HFFc6 (cell line): ENCODE measurements around the gene ADAM8. TPM values are rescaled to one million over a fixed set of nuclear protein-coding genes. Genes with fewer than 3 reads are reported as not detected.

Experiments used
- DNase-seq: peaks from one replicate; pipeline ENCODE4 v3.0.0-alpha.2; 2018
- H3K27ac Mint-ChIP-seq: 2 replicates; pipeline ENCODE4 v1.8.0; 2020; ENCODE audit warnings: mild to moderate bottlenecking, mixed read lengths
- H3K27me3 Mint-ChIP-seq: 2 replicates; pipeline ENCODE4 v1.8.0; 2021; ENCODE audit warnings: mild to moderate bottlenecking, moderate library complexity, mixed read lengths; ENCODE audit not compliant: insufficient read depth
- H3K36me3 Mint-ChIP-seq: 2 replicates; pipeline ENCODE4 v1.8.0; 2021; ENCODE audit warnings: low read depth, mixed read lengths
- H3K4me1 Mint-ChIP-seq: 2 replicates; pipeline ENCODE4 v1.8.0; 2020; ENCODE audit warnings: low read depth, mixed read lengths
- H3K4me3 Mint-ChIP-seq: 2 replicates; pipeline ENCODE4 v1.8.0; 2020; ENCODE audit warnings: mild to moderate bottlenecking, moderate library complexity, mixed read lengths
- H3K9me3 Mint-ChIP-seq: 2 replicates; pipeline ENCODE4 v1.8.0; 2020; ENCODE audit warnings: mild to moderate bottlenecking, mixed read lengths
- total RNA-seq, 6 experiments: library from RNA; stranded (reverse); fragmentation: NEBNext Ultra II Directional; extraction: Animal tissue kit (Norgen Biotek cat#: 25700); gene quantifications; 2 replicates in 1 of 6; 3 replicates in 5 of 6; pipeline ENCODE4 v1.2.3, GENCODE V29; 2021
- TF ChIP-seq, protein P1 (sequence below): fragments of 200-600 bp; sonication (generic); IDR thresholded peaks from 2 replicates; pipeline ENCODE4 v1.5.0; 2021; ENCODE audit warnings: antibody characterized with exemption, mild to moderate bottlenecking

ADAM8 gene
- total RNA-seq, 6 experiments from 2014 or later, result 0.99 to 2.9 (median 1.2) TPM

DNA sequence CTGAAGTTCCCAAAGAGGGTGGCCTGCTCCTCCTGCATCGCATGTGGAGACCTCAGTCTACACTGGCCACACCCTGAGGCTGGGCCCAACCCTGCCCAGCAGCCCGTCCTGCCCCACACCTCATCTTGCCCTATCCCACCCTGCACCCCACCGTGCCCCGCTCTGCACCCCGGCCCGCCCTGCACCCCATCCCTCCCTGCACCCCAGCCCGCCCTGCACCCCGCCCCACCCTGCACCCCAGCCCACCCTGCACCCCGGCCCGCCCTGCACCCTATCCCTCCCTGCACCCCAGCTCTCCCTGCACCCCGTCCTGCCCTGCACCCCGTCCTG lies 24.5 kb downstream of the ADAM8 start:
- TF ChIP-seq, protein P1, sequence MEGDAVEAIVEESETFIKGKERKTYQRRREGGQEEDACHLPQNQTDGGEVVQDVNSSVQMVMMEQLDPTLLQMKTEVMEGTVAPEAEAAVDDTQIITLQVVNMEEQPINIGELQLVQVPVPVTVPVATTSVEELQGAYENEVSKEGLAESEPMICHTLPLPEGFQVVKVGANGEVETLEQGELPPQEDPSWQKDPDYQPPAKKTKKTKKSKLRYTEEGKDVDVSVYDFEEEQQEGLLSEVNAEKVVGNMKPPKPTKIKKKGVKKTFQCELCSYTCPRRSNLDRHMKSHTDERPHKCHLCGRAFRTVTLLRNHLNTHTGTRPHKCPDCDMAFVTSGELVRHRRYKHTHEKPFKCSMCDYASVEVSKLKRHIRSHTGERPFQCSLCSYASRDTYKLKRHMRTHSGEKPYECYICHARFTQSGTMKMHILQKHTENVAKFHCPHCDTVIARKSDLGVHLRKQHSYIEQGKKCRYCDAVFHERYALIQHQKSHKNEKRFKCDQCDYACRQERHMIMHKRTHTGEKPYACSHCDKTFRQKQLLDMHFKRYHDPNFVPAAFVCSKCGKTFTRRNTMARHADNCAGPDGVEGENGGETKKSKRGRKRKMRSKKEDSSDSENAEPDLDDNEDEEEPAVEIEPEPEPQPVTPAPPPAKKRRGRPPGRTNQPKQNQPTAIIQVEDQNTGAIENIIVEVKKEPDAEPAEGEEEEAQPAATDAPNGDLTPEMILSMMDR, result no peak
- Mint-ChIP-seq H3K27ac (no peak overlapping the region), H3K4me3 (no peak overlapping the region), H3K4me1 (peaks cover 2% of the 10 kb centered on the region; the same call in 1 of the 2 replicates), H3K9me3 (no peaks in the 10 kb centered on the region), H3K27me3 (peaks cover 15% of the 10 kb centered on the region), H3K36me3 (no peaks in the 10 kb centered on the region)
- DNase-seq, result no peak

DNA sequence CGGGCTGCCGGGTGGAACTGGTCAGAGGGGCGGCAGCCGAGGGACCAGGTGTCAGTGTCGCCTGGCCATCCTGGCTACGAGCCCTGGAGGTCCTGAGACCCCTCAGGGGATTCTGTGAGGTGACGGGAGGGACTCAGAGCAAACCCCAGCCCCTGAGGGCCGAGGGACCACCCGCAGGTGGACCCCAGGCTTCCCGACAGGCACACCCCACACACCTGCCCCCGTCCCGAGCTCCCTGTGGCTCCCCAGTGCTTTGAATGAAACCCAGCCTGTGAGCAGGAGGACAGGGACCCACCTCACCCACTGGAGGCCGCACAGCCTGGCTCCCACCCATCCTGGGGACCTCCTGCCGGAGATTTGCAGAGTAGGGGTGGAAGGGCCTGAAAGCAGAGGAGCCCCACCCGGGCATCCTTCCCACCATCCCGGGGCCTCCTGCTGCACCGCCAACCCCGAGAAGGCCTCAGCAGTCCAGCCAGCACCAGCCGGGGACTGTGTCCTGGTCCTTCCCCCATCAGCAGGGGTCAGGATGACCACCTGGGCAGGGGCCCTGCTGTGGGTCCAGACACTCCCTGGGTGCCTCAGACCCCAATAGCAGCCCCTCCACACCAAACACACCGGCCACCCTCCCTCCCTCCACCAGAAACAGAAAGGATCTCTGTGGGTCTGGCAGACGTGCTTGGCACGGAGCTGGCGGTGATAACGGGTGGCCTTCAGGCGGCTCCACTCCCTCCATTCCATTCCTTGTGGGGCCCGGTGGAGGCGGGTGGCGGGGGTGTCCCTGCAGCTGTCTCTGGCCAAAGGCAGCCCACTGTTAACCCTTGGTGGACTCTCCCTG lies 25.1 kb downstream of the ADAM8 start:
- no peak overlapping the region for H3K27ac Mint-ChIP-seq
- H3K4me3 Mint-ChIP-seq, result no peak overlapping the region
- H3K27me3 Mint-ChIP-seq, result peaks cover 15% of the 10 kb centered on the region
- no peaks in the 10 kb centered on the region for H3K9me3 Mint-ChIP-seq
- TF ChIP-seq, protein P1, result no peak
- no peaks in the 10 kb centered on the region for H3K36me3 Mint-ChIP-seq
- no peaks in the 10 kb centered on the region for H3K4me1 Mint-ChIP-seq
- DNase-seq, result no peak

DNA sequence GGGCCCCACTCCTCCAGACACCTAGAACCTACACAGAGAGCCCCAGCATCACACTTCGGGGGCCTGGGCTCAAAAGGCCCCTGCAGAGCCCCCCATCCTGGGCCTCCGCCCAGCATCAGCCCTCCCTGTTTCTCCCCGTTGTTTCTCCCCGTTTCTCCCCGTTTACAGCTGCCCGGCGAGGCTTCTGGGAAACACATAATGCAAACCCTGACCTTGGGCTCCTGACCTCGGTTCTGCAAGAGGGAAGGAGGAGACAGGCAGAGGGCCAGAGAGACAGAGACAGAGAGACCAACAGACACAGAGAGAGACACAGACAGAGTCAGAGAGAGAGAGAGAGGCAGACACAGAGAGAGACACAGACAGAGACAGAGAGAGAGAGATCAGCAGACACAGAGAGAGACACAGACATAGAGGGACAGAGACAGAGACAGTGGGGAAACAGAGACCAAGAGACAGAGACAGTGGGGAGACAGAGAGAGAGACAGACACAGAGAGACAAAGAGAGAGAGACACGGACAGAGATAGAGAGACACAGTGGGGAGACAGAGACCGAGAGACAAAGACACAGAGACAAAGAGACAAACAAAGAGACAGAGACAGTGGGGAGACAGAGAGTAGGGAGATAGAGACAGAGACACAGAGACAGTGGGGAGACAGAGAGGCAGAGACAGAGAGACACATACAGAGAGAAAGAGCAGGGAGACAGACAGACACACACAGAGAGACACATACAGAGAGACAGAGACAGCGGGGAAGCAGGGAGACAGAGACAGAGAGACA lies 26.5 kb downstream of the ADAM8 start:
- Mint-ChIP-seq H3K4me1 (no peaks in the 10 kb centered on the region), H3K4me3 (no peak overlapping the region), H3K27ac (no peak overlapping the region), H3K9me3 (no peaks in the 10 kb centered on the region), H3K36me3 (no peaks in the 10 kb centered on the region), H3K27me3 (peaks cover 15% of the 10 kb centered on the region)
- DNase-seq, result no peak
- TF ChIP-seq, protein P1, result no peak

DNA sequence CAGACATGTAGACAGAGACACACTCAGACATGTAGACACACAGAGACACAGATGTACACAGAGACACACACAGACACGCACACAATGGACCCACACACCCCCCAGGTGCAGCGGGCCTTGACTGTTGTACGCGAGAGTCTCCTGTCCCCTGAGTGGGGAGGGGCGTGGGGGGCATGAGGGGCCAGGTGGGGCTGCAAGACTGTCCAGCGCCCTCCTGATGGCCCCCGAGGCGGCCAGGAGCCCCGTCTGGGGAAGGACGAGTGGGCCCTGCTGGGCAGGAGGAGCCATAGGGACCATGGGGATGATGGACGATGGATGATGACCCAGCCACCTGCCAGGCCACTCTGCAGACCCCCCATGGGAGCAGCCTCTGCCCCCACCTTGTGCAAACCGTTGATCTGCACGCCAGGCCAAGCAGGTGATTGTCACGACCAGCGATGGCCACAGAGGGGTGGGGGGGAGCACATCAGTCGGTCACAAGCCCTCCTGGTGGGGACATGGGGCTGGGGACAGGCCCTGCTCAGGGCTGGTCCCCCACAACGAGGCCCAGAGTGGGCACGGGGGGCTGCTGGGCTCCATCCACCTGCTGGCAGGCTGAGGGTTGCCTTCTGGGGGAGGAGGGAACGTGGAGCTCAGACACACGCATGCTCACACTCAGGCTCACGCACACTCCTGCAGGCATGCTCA lies 27.4 kb downstream of the ADAM8 start:
- H3K4me1 Mint-ChIP-seq, result no peaks in the 10 kb centered on the region
- DNase-seq, result no peak
- H3K36me3 Mint-ChIP-seq, result no peaks in the 10 kb centered on the region
- no peak overlapping the region for H3K27ac Mint-ChIP-seq
- no peak overlapping the region for H3K4me3 Mint-ChIP-seq
- TF ChIP-seq, protein P1, result no peak
- H3K9me3 Mint-ChIP-seq, result no peaks in the 10 kb centered on the region
- H3K27me3 Mint-ChIP-seq, result peaks cover 15% of the 10 kb centered on the region

DNA sequence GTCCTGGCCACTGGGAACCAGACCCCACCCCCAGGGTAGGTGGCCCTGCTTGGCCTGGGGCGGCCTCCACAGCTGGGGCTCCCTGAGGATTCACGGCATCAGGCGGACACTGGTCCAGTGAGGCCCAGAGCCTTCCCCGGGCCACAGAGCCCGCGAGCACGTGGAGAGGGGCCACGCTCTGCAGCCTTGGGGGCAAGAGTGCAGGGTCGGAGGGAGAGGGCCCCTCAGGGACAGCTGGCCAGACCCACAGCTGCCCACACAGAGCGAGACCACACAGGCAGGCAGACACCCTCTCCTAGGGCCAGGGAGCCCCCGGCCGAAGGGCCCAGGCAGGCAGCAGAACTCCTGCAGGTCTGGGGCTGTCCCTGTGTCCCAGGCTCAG lies 28.3 kb downstream of the ADAM8 start:
- no peaks in the 10 kb centered on the region for H3K9me3 Mint-ChIP-seq
- DNase-seq, result no peak
- H3K36me3 Mint-ChIP-seq, result no peaks in the 10 kb centered on the region
- no peak overlapping the region for H3K4me3 Mint-ChIP-seq
- no peaks in the 10 kb centered on the region for H3K4me1 Mint-ChIP-seq
- H3K27me3 Mint-ChIP-seq, result peaks cover 18% of the 10 kb centered on the region
- H3K27ac Mint-ChIP-seq, result no peak overlapping the region
- TF ChIP-seq, protein P1, result no peak
